Stomach (tissue), 9 donors: ENCODE results near the gene NAA38. TPM values are rescaled to one million over a fixed set of nuclear protein-coding genes. Genes with fewer than 3 reads are reported as not detected.

Experiments
- DNase-seq, 2 donors: peaks; one replicate each; pipeline versions ENCODE4 v3.0.0 to v3.0.0-alpha.2; 2013 to 2019
- H3K27ac ChIP-seq, 5 donors: fragments of 200-600 bp in 4 of 5; sonication (generic) in 4 of 5; one replicate each; pipeline ENCODE4 v1.5.1; 2013 to 2019; ENCODE audit warnings: mild to moderate bottlenecking in 1 of 5, moderate library complexity in 1 of 5
- H3K27me3 ChIP-seq, 3 donors: fragments of 200-600 bp; sonication (generic); one replicate each; pipeline ENCODE4 v1.5.1; 2017 to 2019; ENCODE audit warnings: mixed run types in 1 of 3
- H3K36me3 ChIP-seq, 4 donors: fragments of 200-600 bp; sonication (generic); 1 replicate in 3 of 4; 2 replicates in 1 of 4; pipeline ENCODE4 v1.5.1; 2016 to 2019
- H3K4me1 ChIP-seq, 4 donors: fragments of 200-600 bp; sonication (generic); one replicate each; pipeline ENCODE4 v1.5.1; 2016 to 2019
- H3K4me3 ChIP-seq, 4 donors: fragments of 200-600 bp; sonication (generic) in 3 of 4; one replicate each; pipeline ENCODE4 v1.5.1; 2016 to 2019; ENCODE audit warnings: mild to moderate bottlenecking in 1 of 4
- H3K9me3 ChIP-seq, 4 donors: fragments of 200-600 bp; sonication (generic); one replicate each; pipeline ENCODE4 v1.5.1; 2016 to 2019
- CTCF ChIP-seq, 7 experiments: fragments of 450-650 bp in 4 of 7; fragments of 200-600 bp in 3 of 7; sonication (generic) in 3 of 7; IDR thresholded peaks; one replicate each; pipeline ENCODE4 v1.5.1; 2016 to 2019; ENCODE audit warnings: antibody characterized with exemption in 7 of 7, control low read depth in 2 of 7, mild to moderate bottlenecking in 1 of 7
- EP300 ChIP-seq: sonication (generic); formaldehyde crosslinking; IDR thresholded peaks from one replicate; pipeline ENCODE4 v1.6.1; 2017; ENCODE audit warnings: antibody characterized with exemption
- POLR2A ChIP-seq, 4 donors: fragments of 450-650 bp; IDR thresholded peaks; one replicate each; pipeline ENCODE4 v1.6.1; 2016; ENCODE audit warnings: antibody characterized with exemption in 4 of 4, control low read depth in 2 of 4, mild to moderate bottlenecking in 1 of 4, moderate library complexity in 1 of 4
- POLR2AphosphoS5 ChIP-seq, 3 donors: sonication (generic); formaldehyde crosslinking; IDR thresholded peaks; one replicate each; pipeline ENCODE4 v1.6.1; 2016; ENCODE audit warnings: antibody characterized with exemption in 3 of 3
- WGBS, 5 donors: extraction: QIAGEN DNeasy Blood & Tissue Kit in 3 of 5; methylation state at CpG; one replicate each; pipeline versions ENCODE4 v1.1.5 to v1.1.7; 2013 to 2018; 5-methylcytosine and 5-hydroxymethylcytosine counted together
- intact Hi-C: fragments of 100-400 bp; cut with DNase I; formaldehyde crosslinking; loops from one replicate; pipeline ENCODE4 v1.15.1; 2023; ENCODE audit warnings: low total_unique reads
- polyA plus RNA-seq, 3 donors: library from polyadenylated mRNA; stranded (reverse); fragments of 200-250 nt; gene quantifications; one replicate each; pipeline ENCODE4 v1.2.3, GENCODE V29; 2013
- total RNA-seq, 5 donors: library from RNA; depleted of rRNA; stranded (reverse); fragments of >200 nt; gene quantifications; one replicate each; pipeline versions ENCODE4 v1.1.0 to v1.2.3, GENCODE V29; 2014 to 2016
- donor health status: healthy with polysubstance abuse.
- donor health status: Bipolar disorder and iron deficiency.
- donor health status: healthy.

NAA38 gene
- total and polyA plus RNA-seq, 8 donors = 42.0 to 281 (median 126) TPM

GRCh38 chr17:7841396-7841914, 15.9 kb downstream of the NAA38 start:
- peak; percentile 85 to 94 for DNase-seq
- H3K36me3 ChIP-seq = peaks cover 9 to 26% (median 23%) of the 10 kb centered on the region in 4 donors
- H3K4me1 ChIP-seq = peaks cover 50 to 80% (median 75%) of the 10 kb centered on the region in 4 donors
- 1 to 7% (median 2%) methylated on average over 17 to 34 of the region's 34 CpGs for WGBS, 5 donors
- TF ChIP-seq CTCF (IDR thresholded peaks at IDR 0.05) = peak in 1 of 7 experiments; percentile 21
- no peak for TF ChIP-seq POLR2A (IDR thresholded peaks at IDR 0.05)
- peak; percentile 16 to 72 (median 31) for TF ChIP-seq POLR2AphosphoS5 (IDR thresholded peaks at IDR 0.05)
- TF ChIP-seq EP300 = no peak
- H3K27me3 ChIP-seq = no peaks in the 10 kb centered on the region
- peak overlapping the region; percentile 96 to 100 (median 99) for H3K27ac ChIP-seq
- no peaks in the 10 kb centered on the region for H3K9me3 ChIP-seq
- H3K4me3 ChIP-seq = peak overlapping the region; percentile 66 to 78 (median 72)
- intact Hi-C loops = no loop called here

DNA sequence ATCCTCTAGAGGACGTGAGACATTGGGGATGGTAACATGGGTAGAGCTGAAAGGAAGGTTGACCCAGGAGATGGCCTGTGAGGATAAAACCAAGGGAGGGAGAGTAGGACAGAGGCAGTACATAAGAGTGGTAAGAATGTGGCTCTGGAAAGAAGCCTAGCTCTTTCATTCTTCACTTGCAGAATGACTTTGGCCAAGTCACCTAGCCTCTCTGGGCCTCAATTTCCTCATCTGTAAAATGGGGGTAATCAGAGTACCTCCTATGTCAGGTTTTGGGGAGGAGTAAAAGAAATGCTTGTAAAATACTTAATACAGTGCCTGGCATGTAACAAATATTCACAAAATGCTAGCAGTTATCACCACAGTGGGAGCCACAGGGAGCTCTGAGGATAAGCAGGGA, 16.5 kb downstream of the NAA38 start:
- Histone ChIP-seq H3K36me3 (peaks cover 3 to 20% (median 17%) of the 10 kb centered on the region in 4 donors), H3K9me3 (no peaks in the 10 kb centered on the region), H3K27ac (peak overlapping the region; percentile 96 to 100 (median 99)), H3K27me3 (no peaks in the 10 kb centered on the region), H3K4me1 (peaks cover 49 to 84% (median 74%) of the 10 kb centered on the region in 4 donors), H3K4me3 (peak overlapping the region; percentile 66 to 78 (median 72))
- intact Hi-C loops = no loop called here
- TF ChIP-seq EP300 = no peak
- no peak for TF ChIP-seq CTCF (IDR thresholded peaks at IDR 0.05)
- no peak for TF ChIP-seq POLR2AphosphoS5 (IDR thresholded peaks at IDR 0.05)
- no peak for TF ChIP-seq POLR2A (IDR thresholded peaks at IDR 0.05)
- WGBS, 5 donors = 33 to 65% (median 41%) methylated on average over 1 of the region's 1 CpG
- no peak for DNase-seq

DNA sequence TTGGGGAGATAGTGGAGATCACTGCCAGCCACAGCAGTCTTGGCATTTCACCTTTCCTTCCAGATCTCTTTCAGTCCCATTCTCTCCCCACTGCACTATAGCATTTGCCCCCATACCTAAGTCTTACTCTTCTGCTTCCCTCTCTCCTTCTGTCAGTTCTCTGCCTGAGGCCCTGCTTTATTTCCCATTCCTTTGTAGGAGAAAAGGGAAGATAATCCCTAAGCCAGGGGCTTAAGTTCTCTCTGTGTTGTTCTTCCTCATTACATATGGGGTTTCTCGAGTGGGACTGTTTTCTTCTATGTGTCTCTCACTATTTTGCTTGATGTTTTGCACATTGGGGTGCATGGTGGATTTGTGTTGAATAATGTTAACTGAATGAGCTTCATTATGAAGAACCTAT, 16.9 kb downstream of the NAA38 start:
- Histone ChIP-seq H3K4me1 (peaks cover 45 to 82% (median 72%) of the 10 kb centered on the region in 4 donors), H3K27me3 (no peaks in the 10 kb centered on the region), H3K27ac (peak overlapping the region in 4 of 5 donors; percentile 96 to 100 (median 99)), H3K9me3 (no peaks in the 10 kb centered on the region), H3K4me3 (peak overlapping the region in 1 of 4 donors; percentile 66), H3K36me3 (peaks cover 0 to 15% (median 13%) of the 10 kb centered on the region in 4 donors)
- DNase-seq = no peak
- WGBS, 5 donors = 43 to 61% (median 53%) methylated on average over 1 of the region's 1 CpG
- TF ChIP-seq POLR2AphosphoS5 (IDR thresholded peaks at IDR 0.05) = no peak
- intact Hi-C loops = no loop called here

GRCh38 chr17:7839876-7840261, 17.5 kb downstream of the NAA38 start:
- Histone ChIP-seq H3K9me3 (no peaks in the 10 kb centered on the region), H3K36me3 (peaks cover 0 to 13% (median 8%) of the 10 kb centered on the region in 4 donors), H3K4me1 (peaks cover 39 to 76% (median 67%) of the 10 kb centered on the region in 4 donors), H3K27ac (peak overlapping the region in 4 of 5 donors; percentile 96 to 100 (median 99)), H3K4me3 (peak overlapping the region in 2 of 4 donors; percentile 3 to 27), H3K27me3 (no peaks in the 10 kb centered on the region)
- intact Hi-C loops = no loop called here
- 23 to 55% (median 49%) methylated on average over 2 of the region's 2 CpGs for WGBS, 5 donors
- peak in 1 of 2 donors; percentile 54 for DNase-seq
- TF ChIP-seq POLR2AphosphoS5 (IDR thresholded peaks at IDR 0.05) (no peak), EP300 (no peak), CTCF (IDR thresholded peaks at IDR 0.05) (no peak), POLR2A (IDR thresholded peaks at IDR 0.05) (no peak)
